ENCODE data around the gene PATJ.

DNA sequence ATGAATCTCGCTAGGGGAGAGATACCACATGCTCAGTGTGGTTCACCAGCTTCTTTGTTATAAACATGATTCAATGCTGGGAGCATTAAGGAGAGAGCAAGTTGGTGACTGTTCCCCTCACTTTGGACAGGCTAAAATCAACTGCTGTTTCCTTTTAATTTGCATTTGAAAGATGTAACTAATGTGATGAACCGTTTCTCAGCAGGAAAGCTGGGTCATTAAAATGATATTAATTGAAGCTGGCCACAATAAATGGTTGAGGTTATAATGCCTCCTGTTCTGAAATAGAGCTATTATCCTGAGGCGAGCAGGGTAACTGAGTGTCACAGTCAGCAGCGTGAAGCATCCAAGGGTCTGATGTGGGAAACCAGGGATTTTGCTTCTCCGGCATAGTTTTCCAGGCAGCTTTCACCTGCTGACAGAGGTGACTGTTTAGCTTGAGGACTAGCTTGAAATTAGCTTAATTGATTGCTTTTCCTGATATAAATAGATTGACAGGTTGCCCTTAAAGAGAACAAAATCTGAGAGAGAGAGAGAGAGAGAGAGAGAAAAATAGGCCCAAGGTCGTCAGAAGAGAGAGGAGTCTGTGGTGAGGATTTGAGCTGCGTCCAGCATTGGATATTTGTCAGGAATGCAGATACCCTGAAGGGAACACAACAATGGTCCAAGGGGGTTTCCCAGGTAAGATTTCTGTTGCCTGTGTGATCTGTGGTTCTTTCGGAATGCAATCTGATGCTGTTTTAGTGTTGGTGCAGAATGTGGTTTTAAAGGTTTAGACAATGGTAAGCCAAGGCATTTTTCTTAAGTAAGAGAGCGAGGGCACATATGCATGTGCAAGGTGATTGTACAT lies 209.7 kb downstream of the PATJ start:
- TF ChIP-seq EP300 (IDR thresholded peaks at IDR 0.05), result no peak
- TF ChIP-seq, protein P1, sequence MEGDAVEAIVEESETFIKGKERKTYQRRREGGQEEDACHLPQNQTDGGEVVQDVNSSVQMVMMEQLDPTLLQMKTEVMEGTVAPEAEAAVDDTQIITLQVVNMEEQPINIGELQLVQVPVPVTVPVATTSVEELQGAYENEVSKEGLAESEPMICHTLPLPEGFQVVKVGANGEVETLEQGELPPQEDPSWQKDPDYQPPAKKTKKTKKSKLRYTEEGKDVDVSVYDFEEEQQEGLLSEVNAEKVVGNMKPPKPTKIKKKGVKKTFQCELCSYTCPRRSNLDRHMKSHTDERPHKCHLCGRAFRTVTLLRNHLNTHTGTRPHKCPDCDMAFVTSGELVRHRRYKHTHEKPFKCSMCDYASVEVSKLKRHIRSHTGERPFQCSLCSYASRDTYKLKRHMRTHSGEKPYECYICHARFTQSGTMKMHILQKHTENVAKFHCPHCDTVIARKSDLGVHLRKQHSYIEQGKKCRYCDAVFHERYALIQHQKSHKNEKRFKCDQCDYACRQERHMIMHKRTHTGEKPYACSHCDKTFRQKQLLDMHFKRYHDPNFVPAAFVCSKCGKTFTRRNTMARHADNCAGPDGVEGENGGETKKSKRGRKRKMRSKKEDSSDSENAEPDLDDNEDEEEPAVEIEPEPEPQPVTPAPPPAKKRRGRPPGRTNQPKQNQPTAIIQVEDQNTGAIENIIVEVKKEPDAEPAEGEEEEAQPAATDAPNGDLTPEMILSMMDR (IDR thresholded peaks at IDR 0.05), result no peak
- no peak for TF ChIP-seq POLR2AphosphoS5 (IDR thresholded peaks at IDR 0.05)

Data from stomach (tissue), 4 donors.